Measurements from ENCODE around the gene TMEM141. TPM values are rescaled to one million over a fixed set of nuclear protein-coding genes. Genes with fewer than 3 reads are reported as not detected.

TMEM141 gene
- total RNA-seq, 4 donors from 2014 or later, result 22.2 to 68.8 (median 54.4) TPM

DNA sequence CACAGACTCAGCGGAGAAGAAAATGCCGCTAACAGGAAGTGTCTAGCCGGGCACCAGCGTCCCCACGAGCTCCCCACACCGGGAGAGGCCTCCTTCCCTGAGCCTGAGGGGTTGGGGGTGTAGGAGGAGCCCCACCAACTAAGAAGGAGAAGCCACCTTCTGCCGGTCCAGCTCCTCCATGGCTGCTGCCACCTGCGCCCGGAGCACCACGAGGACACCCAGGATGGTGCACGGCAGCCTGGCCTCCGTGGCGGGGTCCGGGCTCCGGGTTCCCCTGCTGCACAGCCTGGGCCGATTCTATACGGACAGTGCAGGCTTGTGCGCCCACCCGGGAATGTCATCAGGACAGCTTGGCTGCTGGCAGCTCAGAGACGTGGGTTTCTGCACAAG lies 33.4 kb upstream of the TMEM141 start:
- TF ChIP-seq, protein P1, sequence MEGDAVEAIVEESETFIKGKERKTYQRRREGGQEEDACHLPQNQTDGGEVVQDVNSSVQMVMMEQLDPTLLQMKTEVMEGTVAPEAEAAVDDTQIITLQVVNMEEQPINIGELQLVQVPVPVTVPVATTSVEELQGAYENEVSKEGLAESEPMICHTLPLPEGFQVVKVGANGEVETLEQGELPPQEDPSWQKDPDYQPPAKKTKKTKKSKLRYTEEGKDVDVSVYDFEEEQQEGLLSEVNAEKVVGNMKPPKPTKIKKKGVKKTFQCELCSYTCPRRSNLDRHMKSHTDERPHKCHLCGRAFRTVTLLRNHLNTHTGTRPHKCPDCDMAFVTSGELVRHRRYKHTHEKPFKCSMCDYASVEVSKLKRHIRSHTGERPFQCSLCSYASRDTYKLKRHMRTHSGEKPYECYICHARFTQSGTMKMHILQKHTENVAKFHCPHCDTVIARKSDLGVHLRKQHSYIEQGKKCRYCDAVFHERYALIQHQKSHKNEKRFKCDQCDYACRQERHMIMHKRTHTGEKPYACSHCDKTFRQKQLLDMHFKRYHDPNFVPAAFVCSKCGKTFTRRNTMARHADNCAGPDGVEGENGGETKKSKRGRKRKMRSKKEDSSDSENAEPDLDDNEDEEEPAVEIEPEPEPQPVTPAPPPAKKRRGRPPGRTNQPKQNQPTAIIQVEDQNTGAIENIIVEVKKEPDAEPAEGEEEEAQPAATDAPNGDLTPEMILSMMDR (IDR thresholded peaks at IDR 0.05; ENCODE audit: low read depth), result no peak

- TF ChIP-seq, protein P1 (IDR thresholded peaks at IDR 0.05; ENCODE audit: low read depth), result no peak
These were observed 32.1 kb upstream of the TMEM141 start for GRCh38 chr9:136759001-136759400.

GRCh38 chr9:136759436-136760325 lies 31.5 kb upstream of the TMEM141 start:
- TF ChIP-seq, protein P1 (IDR thresholded peaks at IDR 0.05; ENCODE audit: low read depth), result no peak

DNA sequence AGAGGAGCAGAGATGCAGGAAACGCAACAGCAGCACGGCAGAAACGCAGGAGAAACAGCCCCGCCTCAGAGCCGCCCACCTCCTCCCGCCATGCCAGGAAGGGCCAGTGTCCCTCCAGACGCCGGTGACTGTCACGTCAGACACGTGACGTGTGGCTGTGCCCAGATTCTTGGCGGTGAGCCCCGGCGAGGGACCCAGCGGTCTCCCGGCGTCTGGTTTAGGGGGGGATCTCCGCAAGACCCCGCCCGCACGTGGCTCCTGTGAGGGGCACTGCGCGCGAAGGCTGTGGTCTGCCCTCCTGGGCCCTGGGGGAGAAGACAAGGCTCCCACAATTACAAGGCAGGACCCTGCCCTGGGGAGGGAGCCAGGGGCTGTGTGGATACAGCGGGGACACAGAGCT lies 30.7 kb upstream of the TMEM141 start:
- TF ChIP-seq, protein P1 (IDR thresholded peaks at IDR 0.05; ENCODE audit: low read depth), result no peak

DNA sequence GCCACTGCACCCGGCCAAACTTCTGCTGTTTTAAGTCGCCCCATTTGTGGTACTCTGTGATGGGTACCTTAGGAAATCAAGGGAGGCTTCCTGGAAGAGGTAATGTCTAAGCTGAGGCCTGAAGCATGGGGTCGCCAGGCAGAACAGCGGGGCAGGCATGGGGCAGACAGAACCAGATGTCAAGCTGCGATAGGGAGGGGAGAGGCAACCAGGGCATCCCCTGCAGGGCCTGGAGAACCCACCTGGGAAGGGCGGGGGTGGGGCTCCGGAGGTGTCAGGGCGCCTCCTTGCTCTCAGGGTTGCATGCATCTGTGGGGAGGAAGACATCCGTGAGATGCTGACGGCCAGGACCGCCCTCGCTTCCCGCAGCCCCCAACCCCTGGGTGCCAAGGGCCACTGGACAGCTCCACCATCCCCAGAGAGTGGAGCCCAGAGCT lies 29.6 kb upstream of the TMEM141 start:
- TF ChIP-seq, protein P1 (IDR thresholded peaks at IDR 0.05; ENCODE audit: low read depth), result no peak

- TF ChIP-seq, protein P1 (IDR thresholded peaks at IDR 0.05; ENCODE audit: low read depth), result no peak
These were observed 28.9 kb upstream of the TMEM141 start for GRCh38 chr9:136762221-136762691.

DNA sequence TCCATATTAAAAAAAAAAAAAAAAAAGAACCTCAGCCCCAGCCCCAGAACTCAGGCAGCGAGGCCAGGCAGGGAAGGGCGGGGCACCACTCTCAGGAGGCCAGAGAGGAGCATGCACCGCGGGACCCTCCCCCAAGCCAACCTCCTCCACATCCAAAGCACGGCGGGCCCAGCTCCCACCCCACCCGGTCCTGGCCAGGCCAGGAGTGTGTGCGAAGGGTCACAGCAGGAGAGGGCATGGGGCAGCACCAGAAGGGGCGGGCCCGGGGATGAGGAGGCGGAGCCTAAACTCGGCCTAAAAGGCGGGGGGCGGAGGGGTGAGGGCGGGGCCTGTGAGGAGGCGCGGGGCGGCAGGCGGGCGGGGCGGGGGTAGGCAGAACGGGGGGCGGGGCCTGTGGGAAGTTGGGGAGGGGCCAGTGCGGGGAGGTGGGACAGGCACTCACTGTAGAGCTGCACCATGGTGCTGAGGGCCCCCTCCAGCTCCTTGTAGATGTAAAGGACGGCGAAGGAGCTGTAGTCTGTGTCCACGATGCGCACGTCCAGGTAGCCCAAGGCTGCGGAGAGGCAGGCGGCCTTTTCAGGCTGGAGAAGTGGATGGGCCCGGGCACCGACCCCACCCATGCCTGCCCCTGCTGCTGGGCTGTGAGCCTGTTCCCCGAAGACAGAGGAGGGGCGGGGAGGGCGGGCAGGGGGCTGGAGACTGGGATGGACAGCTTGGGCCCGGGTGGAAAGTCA lies 28.1 kb upstream of the TMEM141 start:
- TF ChIP-seq, protein P1 (IDR thresholded peaks at IDR 0.05; ENCODE audit: low read depth), result no peak
